HFFc6 (cell line): ENCODE results near the gene PSMA2. TPM values are rescaled to one million over a fixed set of nuclear protein-coding genes. Genes with fewer than 3 reads are reported as not detected.

ENCODE experiments used
- DNase-seq: peaks from one replicate; pipeline ENCODE4 v3.0.0-alpha.2; 2018
- H3K27ac Mint-ChIP-seq: 2 replicates; pipeline ENCODE4 v1.8.0; 2020; ENCODE audit warnings: mild to moderate bottlenecking, mixed read lengths
- H3K27me3 Mint-ChIP-seq: 2 replicates; pipeline ENCODE4 v1.8.0; 2021; ENCODE audit warnings: mild to moderate bottlenecking, moderate library complexity, mixed read lengths; ENCODE audit not compliant: insufficient read depth
- H3K36me3 Mint-ChIP-seq: 2 replicates; pipeline ENCODE4 v1.8.0; 2021; ENCODE audit warnings: low read depth, mixed read lengths
- H3K4me1 Mint-ChIP-seq: 2 replicates; pipeline ENCODE4 v1.8.0; 2020; ENCODE audit warnings: low read depth, mixed read lengths
- H3K4me3 Mint-ChIP-seq: 2 replicates; pipeline ENCODE4 v1.8.0; 2020; ENCODE audit warnings: mild to moderate bottlenecking, moderate library complexity, mixed read lengths
- H3K9me3 Mint-ChIP-seq: 2 replicates; pipeline ENCODE4 v1.8.0; 2020; ENCODE audit warnings: mild to moderate bottlenecking, mixed read lengths
- long read RNA-seq: library from polyadenylated mRNA; unstranded; transcript quantifications from one replicate; pipeline ENCODE4 v2.0.0, GENCODE V29; 2019
- total RNA-seq, 6 experiments: library from RNA; stranded (reverse); fragmentation: NEBNext Ultra II Directional; extraction: Animal tissue kit (Norgen Biotek cat#: 25700); gene quantifications; 2 replicates in 1 of 6; 3 replicates in 5 of 6; pipeline ENCODE4 v1.2.3, GENCODE V29; 2021
- TF ChIP-seq, protein P1 (sequence below): fragments of 200-600 bp; sonication (generic); IDR thresholded peaks from 2 replicates; pipeline ENCODE4 v1.5.0; 2021; ENCODE audit warnings: antibody characterized with exemption, mild to moderate bottlenecking

Gene PSMA2
- total RNA-seq, result 100 to 1,000 TPM; 105 to 140 (median 115) TPM
- long read RNA-seq, transcript PSMA2-201 (8 exons, 1,487 nt), result major isoform, 273 of 286 reads
- long read RNA-seq, partial matches to known transcripts, result 9 of 286 reads
- long read RNA-seq, other reads (novel, unspliced or antisense), result 0 of 286 reads

DNA sequence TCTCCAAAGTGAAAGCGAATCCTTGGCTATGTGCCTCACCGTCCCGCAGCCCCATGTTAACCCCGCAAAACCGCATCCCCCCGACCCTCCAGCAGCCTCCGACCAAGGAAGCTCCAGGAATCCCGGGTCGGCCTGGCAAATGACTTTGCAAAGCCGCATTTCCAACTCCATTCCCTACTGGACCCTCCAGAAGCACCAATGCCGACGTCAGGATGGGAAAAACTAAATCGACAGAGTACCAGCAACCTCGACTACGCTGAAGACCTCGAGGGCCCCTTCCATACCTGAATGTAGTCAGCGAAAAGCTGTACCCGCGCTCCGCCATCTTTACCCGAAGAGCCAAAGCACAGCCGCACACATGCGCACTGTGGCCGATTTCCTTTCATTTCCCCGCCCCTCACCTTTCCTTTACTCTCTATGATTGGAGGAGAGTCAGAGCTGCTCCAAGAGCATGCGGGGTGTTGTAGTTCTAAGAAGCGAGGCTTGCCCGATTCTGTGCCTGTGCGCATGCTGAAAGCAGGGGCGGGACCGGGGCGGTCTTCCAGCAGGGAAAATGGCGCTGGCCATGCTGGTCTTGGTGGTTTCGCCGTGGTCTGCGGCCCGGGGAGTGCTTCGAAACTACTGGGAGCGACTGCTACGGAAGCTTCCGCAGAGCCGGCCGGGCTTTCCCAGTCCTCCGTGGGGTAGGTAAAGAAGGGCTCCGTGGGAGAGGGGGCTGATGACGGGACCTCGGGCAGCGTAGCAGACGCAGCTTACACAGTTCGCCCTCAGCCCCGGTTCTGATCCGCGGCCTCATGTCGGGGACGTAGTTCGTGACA, at the start of gene PSMA2, which contains the start of gene MRPL32:
Gene PSMA2 (minus strand): TSS at position 341 of the 818 bp plus-strand sequence. CDS start 16 bp downstream, at position 325.
Gene MRPL32 (plus strand): TSS at position 543 of the 818 bp plus-strand sequence. CDS start 11 bp downstream, at position 554.
- H3K27me3 Mint-ChIP-seq, result no peaks in the 10 kb centered on the region; the same call in 1 of the 2 replicates
- TF ChIP-seq, protein P1, sequence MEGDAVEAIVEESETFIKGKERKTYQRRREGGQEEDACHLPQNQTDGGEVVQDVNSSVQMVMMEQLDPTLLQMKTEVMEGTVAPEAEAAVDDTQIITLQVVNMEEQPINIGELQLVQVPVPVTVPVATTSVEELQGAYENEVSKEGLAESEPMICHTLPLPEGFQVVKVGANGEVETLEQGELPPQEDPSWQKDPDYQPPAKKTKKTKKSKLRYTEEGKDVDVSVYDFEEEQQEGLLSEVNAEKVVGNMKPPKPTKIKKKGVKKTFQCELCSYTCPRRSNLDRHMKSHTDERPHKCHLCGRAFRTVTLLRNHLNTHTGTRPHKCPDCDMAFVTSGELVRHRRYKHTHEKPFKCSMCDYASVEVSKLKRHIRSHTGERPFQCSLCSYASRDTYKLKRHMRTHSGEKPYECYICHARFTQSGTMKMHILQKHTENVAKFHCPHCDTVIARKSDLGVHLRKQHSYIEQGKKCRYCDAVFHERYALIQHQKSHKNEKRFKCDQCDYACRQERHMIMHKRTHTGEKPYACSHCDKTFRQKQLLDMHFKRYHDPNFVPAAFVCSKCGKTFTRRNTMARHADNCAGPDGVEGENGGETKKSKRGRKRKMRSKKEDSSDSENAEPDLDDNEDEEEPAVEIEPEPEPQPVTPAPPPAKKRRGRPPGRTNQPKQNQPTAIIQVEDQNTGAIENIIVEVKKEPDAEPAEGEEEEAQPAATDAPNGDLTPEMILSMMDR, result no peak
- DNase-seq, result peak; percentile 98
- peak within 1 kb of the TSS; percentile 100 for H3K4me3 Mint-ChIP-seq
- peaks cover 11% of the 10 kb centered on the region; the same call in 1 of the 2 replicates for H3K36me3 Mint-ChIP-seq
- peaks cover 48% of the 10 kb centered on the region for H3K4me1 Mint-ChIP-seq
- H3K27ac Mint-ChIP-seq, result peak within 1 kb of the TSS; percentile 98
- no peaks in the 10 kb centered on the region for H3K9me3 Mint-ChIP-seq

DNA sequence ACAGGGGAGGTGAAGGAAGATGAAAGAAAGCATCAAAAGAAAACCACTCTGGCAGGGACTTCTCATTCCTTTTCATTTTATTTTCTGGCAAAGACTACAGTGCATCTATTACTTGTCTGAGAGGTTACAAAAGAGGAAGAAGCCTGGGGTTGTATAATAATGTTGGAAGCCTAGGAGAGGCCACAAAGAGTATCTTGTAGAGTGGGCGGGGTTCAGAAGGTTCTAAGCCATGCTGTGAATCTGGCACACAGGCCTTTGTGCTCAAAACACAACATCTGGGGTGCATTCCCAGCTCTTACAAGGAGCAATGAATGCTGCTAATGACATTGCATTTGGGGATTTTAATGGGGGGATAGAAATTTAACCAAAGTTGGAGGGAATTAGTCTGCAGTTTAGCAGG, 49.6 kb upstream of the PSMA2 start:
- no peak for DNase-seq
- no peak overlapping the region for H3K4me3 Mint-ChIP-seq
- H3K27ac Mint-ChIP-seq, result no peak overlapping the region
- H3K27me3 Mint-ChIP-seq, result peaks cover 3% of the 10 kb centered on the region
- H3K9me3 Mint-ChIP-seq, result no peaks in the 10 kb centered on the region; the same call in 1 of the 2 replicates
- no peaks in the 10 kb centered on the region for H3K4me1 Mint-ChIP-seq
- no peaks in the 10 kb centered on the region for H3K36me3 Mint-ChIP-seq
- TF ChIP-seq, protein P1, result no peak

DNA sequence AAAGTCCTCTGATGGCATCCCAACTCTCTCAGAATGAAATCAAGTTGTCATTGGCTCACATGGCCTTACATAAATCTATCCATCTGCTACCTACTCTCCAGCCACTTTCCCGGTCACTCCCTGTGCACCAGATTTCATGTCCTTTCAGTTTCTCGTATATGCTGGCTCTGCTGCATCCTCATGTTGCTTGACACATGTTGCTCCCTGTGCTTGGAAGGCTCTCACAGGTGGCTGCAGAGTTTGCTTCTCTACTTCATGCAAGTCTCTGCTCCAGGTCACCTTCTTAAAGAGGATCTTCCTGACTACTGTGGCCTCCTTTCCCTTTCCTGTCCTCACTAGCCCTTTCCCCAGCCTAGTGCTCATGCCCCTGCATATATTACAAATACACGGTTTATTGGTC, 48.5 kb upstream of the PSMA2 start:
- DNase-seq, result no peak
- TF ChIP-seq, protein P1, result no peak
- Mint-ChIP-seq H3K36me3 (no peaks in the 10 kb centered on the region), H3K4me3 (no peak overlapping the region), H3K27ac (no peak overlapping the region), H3K27me3 (peaks cover 1% of the 10 kb centered on the region), H3K9me3 (no peaks in the 10 kb centered on the region; the same call in 1 of the 2 replicates), H3K4me1 (no peaks in the 10 kb centered on the region)

DNA sequence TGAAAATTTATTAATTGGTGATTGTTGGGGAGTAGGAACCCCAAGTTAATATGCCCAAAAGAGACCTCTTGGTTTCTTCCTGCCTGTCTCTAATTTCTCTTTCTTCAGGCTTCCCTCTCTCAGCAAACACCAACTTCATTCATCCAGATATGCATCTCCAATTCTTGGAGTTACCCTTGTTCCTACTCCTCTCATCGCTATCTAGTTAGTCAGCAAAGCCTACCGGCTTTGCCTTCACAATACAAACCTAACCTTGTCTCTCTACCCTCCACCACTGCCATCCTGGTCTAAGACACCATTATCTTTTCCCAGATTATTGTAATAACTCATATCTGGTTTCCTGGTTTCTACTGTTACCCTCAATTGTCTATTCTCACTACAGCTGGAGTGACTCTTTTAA, 48.1 kb upstream of the PSMA2 start:
- H3K9me3 Mint-ChIP-seq, result no peaks in the 10 kb centered on the region; the same call in 1 of the 2 replicates
- no peaks in the 10 kb centered on the region for H3K36me3 Mint-ChIP-seq
- no peaks in the 10 kb centered on the region for H3K4me1 Mint-ChIP-seq
- TF ChIP-seq, protein P1, result no peak
- H3K27ac Mint-ChIP-seq, result no peak overlapping the region
- DNase-seq, result no peak
- no peak overlapping the region for H3K4me3 Mint-ChIP-seq
- peaks cover 1% of the 10 kb centered on the region for H3K27me3 Mint-ChIP-seq

DNA sequence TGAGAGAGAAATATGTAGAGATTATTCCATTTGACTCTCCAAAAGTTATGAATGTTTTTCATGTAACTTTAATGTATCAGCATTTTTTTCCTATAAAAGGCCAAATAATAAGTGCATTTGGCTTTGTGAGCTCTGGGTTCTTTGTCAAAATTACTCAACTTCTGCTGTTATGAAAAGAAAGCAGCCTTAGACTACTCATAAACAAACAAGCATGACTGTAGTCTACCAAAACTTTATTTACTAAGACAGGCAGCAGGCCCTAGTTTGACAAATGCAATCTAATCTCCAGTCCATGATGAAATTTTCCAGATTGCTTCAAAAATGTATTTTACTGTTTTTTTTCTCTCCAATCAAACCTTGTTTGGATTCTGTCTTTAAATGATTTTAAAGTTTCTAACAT, 46.5 kb upstream of the PSMA2 start:
- DNase-seq, result no peak
- TF ChIP-seq, protein P1, result no peak
- H3K27me3 Mint-ChIP-seq, result peaks cover 1% of the 10 kb centered on the region
- no peak overlapping the region for H3K27ac Mint-ChIP-seq
- H3K36me3 Mint-ChIP-seq, result no peaks in the 10 kb centered on the region
- H3K9me3 Mint-ChIP-seq, result no peaks in the 10 kb centered on the region
- peaks cover 13% of the 10 kb centered on the region for H3K4me1 Mint-ChIP-seq
- H3K4me3 Mint-ChIP-seq, result no peak overlapping the region
